Cardiac muscle cell (in vitro differentiated cells and primary cell): Measurements from ENCODE around the gene DNAH8. TPM values are rescaled to one million over a fixed set of nuclear protein-coding genes. Genes with fewer than 3 reads are reported as not detected.

Experiments used
- DNase-seq, 2 donors: peaks; one replicate each; pipeline versions ENCODE4 v3.0.0 to v3.0.0-alpha.2; 2010 to 2017; ENCODE audit warnings: low read depth in 1 of 2, low spot score in 1 of 2
- H3K27ac ChIP-seq: fragments of 200-600 bp; sonication (generic); 2 replicates; pipeline ENCODE4 v1.5.1; 2016
- H3K27me3 ChIP-seq: fragments of 200-600 bp; sonication (generic); 2 replicates; pipeline ENCODE4 v1.6.0; 2016; ENCODE audit warnings: control low read depth
- H3K36me3 ChIP-seq: fragments of 200-600 bp; sonication (generic); 2 replicates; pipeline ENCODE4 v1.5.1; 2016; ENCODE audit warnings: control low read depth
- H3K4me1 ChIP-seq: fragments of 200-600 bp; sonication (generic); 2 replicates; pipeline ENCODE4 v1.8.1; 2017; ENCODE audit warnings: low read depth, mild to moderate bottlenecking, mixed run types
- H3K4me3 ChIP-seq: fragments of 200-600 bp; sonication (generic); 2 replicates; pipeline ENCODE4 v1.5.1; 2016; ENCODE audit warnings: mild to moderate bottlenecking
- H3K9me3 ChIP-seq: fragments of 200-600 bp; sonication (generic); 2 replicates; pipeline ENCODE4 v1.5.1; 2017; ENCODE audit warnings: low read depth, mild to moderate bottlenecking, control low read depth
- CTCF ChIP-seq: IDR thresholded peaks from 2 replicates; pipeline ENCODE4 v1.5.1; 2012; ENCODE audit warnings: low read depth, mild to moderate bottlenecking, low read length
- polyA plus RNA-seq: library from polyadenylated mRNA; unstranded; fragments of >200 nt; fragmentation: Nextera tagmentation; extraction: Ambion mirVana; gene quantifications from 2 replicates; pipeline ENCODE4 v1.2.1, GENCODE V29; 2016
- total RNA-seq: library from RNA; depleted of rRNA; stranded (reverse); fragments of >200 nt; gene quantifications from 2 replicates; pipeline ENCODE4 v1.2.3, GENCODE V29; 2016

Gene DNAH8
- total and polyA plus RNA-seq, 2 experiments from 2014 or later, result not detected

- no peaks in the 10 kb centered on the region for H3K27me3 ChIP-seq
- no peak for DNase-seq
- H3K4me1 ChIP-seq, result no peaks in the 10 kb centered on the region
- H3K4me3 ChIP-seq, result no peak overlapping the region
- no peak for TF ChIP-seq CTCF
- H3K36me3 ChIP-seq, result no peaks in the 10 kb centered on the region
- no peak overlapping the region for H3K27ac ChIP-seq
- no peaks in the 10 kb centered on the region for H3K9me3 ChIP-seq
These were observed 36.0 kb downstream of the DNAH8 start for GRCh38 chr6:38750968-38751615.

- no peak for TF ChIP-seq CTCF
- Histone ChIP-seq H3K4me3 (no peak overlapping the region), H3K4me1 (no peaks in the 10 kb centered on the region), H3K27me3 (no peaks in the 10 kb centered on the region), H3K36me3 (no peaks in the 10 kb centered on the region), H3K9me3 (no peaks in the 10 kb centered on the region), H3K27ac (no peak overlapping the region)
- DNase-seq, result no peak
These were observed 38.6 kb downstream of the DNAH8 start for GRCh38 chr6:38753707-38754106.

- H3K27ac ChIP-seq, result no peak overlapping the region
- H3K36me3 ChIP-seq, result no peaks in the 10 kb centered on the region
- H3K4me3 ChIP-seq, result no peak overlapping the region
- TF ChIP-seq CTCF, result no peak
- H3K27me3 ChIP-seq, result no peaks in the 10 kb centered on the region
- DNase-seq, result no peak
- H3K9me3 ChIP-seq, result no peaks in the 10 kb centered on the region
- H3K4me1 ChIP-seq, result no peaks in the 10 kb centered on the region
These were observed 40.1 kb downstream of the DNAH8 start for GRCh38 chr6:38755207-38755606.

- Histone ChIP-seq H3K4me3 (no peak overlapping the region), H3K36me3 (no peaks in the 10 kb centered on the region), H3K27me3 (no peaks in the 10 kb centered on the region), H3K27ac (no peak overlapping the region), H3K9me3 (no peaks in the 10 kb centered on the region), H3K4me1 (no peaks in the 10 kb centered on the region)
- no peak for DNase-seq
- TF ChIP-seq CTCF, result no peak
These were observed 40.8 kb downstream of the DNAH8 start for GRCh38 chr6:38755874-38756273.

- Histone ChIP-seq H3K36me3 (no peaks in the 10 kb centered on the region), H3K27me3 (no peaks in the 10 kb centered on the region), H3K4me3 (no peak overlapping the region), H3K9me3 (no peaks in the 10 kb centered on the region), H3K4me1 (no peaks in the 10 kb centered on the region), H3K27ac (no peak overlapping the region)
- no peak for DNase-seq
- TF ChIP-seq CTCF, result no peak
These were observed 45.0 kb downstream of the DNAH8 start for GRCh38 chr6:38760097-38760496.
